Stomach (tissue), 9 donors: Measurements from ENCODE around the gene CLEC2L. TPM values are rescaled to one million over a fixed set of nuclear protein-coding genes. Genes with fewer than 3 reads are reported as not detected.

ENCODE experiments used
- DNase-seq, 2 donors: peaks; one replicate each; pipeline versions ENCODE4 v3.0.0 to v3.0.0-alpha.2; 2013 to 2019
- H3K27ac ChIP-seq, 5 donors: fragments of 200-600 bp in 4 of 5; sonication (generic) in 4 of 5; one replicate each; pipeline ENCODE4 v1.5.1; 2013 to 2019; ENCODE audit warnings: mild to moderate bottlenecking in 1 of 5, moderate library complexity in 1 of 5
- H3K27me3 ChIP-seq, 3 donors: fragments of 200-600 bp; sonication (generic); one replicate each; pipeline ENCODE4 v1.5.1; 2017 to 2019; ENCODE audit warnings: mixed run types in 1 of 3
- H3K36me3 ChIP-seq, 4 donors: fragments of 200-600 bp; sonication (generic); 1 replicate in 3 of 4; 2 replicates in 1 of 4; pipeline ENCODE4 v1.5.1; 2016 to 2019
- H3K4me1 ChIP-seq, 4 donors: fragments of 200-600 bp; sonication (generic); one replicate each; pipeline ENCODE4 v1.5.1; 2016 to 2019
- H3K4me3 ChIP-seq, 4 donors: fragments of 200-600 bp; sonication (generic) in 3 of 4; one replicate each; pipeline ENCODE4 v1.5.1; 2016 to 2019; ENCODE audit warnings: mild to moderate bottlenecking in 1 of 4
- H3K9me3 ChIP-seq, 4 donors: fragments of 200-600 bp; sonication (generic); one replicate each; pipeline ENCODE4 v1.5.1; 2016 to 2019
- EP300 ChIP-seq: sonication (generic); formaldehyde crosslinking; IDR thresholded peaks from one replicate; pipeline ENCODE4 v1.6.1; 2017; ENCODE audit warnings: antibody characterized with exemption
- POLR2A ChIP-seq, 4 donors: fragments of 450-650 bp; IDR thresholded peaks; one replicate each; pipeline ENCODE4 v1.6.1; 2016; ENCODE audit warnings: antibody characterized with exemption in 4 of 4, control low read depth in 2 of 4, mild to moderate bottlenecking in 1 of 4, moderate library complexity in 1 of 4
- POLR2AphosphoS5 ChIP-seq, 3 donors: sonication (generic); formaldehyde crosslinking; IDR thresholded peaks; one replicate each; pipeline ENCODE4 v1.6.1; 2016; ENCODE audit warnings: antibody characterized with exemption in 3 of 3
- WGBS, 5 donors: extraction: QIAGEN DNeasy Blood & Tissue Kit in 3 of 5; methylation state at CpG; one replicate each; pipeline versions ENCODE4 v1.1.5 to v1.1.7; 2013 to 2018; 5-methylcytosine and 5-hydroxymethylcytosine counted together
- intact Hi-C: fragments of 100-400 bp; cut with DNase I; formaldehyde crosslinking; loops from one replicate; pipeline ENCODE4 v1.15.1; 2023; ENCODE audit warnings: low total_unique reads
- polyA plus RNA-seq, 3 donors: library from polyadenylated mRNA; stranded (reverse); fragments of 200-250 nt; gene quantifications; one replicate each; pipeline ENCODE4 v1.2.3, GENCODE V29; 2013
- total RNA-seq, 5 donors: library from RNA; depleted of rRNA; stranded (reverse); fragments of >200 nt; gene quantifications; one replicate each; pipeline versions ENCODE4 v1.1.0 to v1.2.3, GENCODE V29; 2014 to 2016
- TF ChIP-seq, protein P1 (sequence below), 7 experiments: fragments of 450-650 bp in 4 of 7; fragments of 200-600 bp in 3 of 7; sonication (generic) in 3 of 7; IDR thresholded peaks; one replicate each; pipeline ENCODE4 v1.5.1; 2016 to 2019; ENCODE audit warnings: antibody characterized with exemption in 7 of 7, control low read depth in 2 of 7, mild to moderate bottlenecking in 1 of 7
- donor health status: healthy with polysubstance abuse.
- donor health status: Bipolar disorder and iron deficiency.
- donor health status: healthy.

Gene CLEC2L
- total and polyA plus RNA-seq, 8 donors, result 0.61 TPM; not detected in 7

DNA sequence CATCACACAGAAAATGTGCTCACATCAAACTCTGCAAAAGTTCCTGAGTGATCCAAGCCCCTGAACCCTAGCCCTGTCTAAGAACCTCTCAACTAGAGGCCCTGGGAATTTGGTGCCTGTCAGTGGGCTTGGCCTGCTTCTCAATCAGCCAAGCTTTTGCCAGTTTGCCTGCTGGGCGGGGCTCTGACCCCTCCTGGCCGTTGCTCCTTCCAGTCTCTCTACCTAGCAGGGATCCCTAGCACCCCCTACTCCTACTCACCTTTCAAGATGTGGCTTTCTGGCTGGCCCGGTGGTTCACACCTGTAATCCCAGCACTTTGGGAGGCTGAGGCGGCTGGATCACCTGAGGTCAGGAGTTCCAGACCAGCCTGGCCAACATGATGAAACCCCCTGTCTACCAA lies 42.1 kb upstream of the CLEC2L start:
- Histone ChIP-seq H3K27me3 (peaks cover 15 to 67% (median 34%) of the 10 kb centered on the region in 3 donors), H3K4me3 (no peak overlapping the region), H3K27ac (no peak overlapping the region), H3K4me1 (peaks cover 16 to 19% (median 17%) of the 10 kb centered on the region in 4 donors), H3K9me3 (no peaks in the 10 kb centered on the region), H3K36me3 (no peaks in the 10 kb centered on the region)
- no peak for TF ChIP-seq POLR2A (IDR thresholded peaks at IDR 0.05)
- no peak for TF ChIP-seq POLR2AphosphoS5 (IDR thresholded peaks at IDR 0.05)
- TF ChIP-seq, protein P1, sequence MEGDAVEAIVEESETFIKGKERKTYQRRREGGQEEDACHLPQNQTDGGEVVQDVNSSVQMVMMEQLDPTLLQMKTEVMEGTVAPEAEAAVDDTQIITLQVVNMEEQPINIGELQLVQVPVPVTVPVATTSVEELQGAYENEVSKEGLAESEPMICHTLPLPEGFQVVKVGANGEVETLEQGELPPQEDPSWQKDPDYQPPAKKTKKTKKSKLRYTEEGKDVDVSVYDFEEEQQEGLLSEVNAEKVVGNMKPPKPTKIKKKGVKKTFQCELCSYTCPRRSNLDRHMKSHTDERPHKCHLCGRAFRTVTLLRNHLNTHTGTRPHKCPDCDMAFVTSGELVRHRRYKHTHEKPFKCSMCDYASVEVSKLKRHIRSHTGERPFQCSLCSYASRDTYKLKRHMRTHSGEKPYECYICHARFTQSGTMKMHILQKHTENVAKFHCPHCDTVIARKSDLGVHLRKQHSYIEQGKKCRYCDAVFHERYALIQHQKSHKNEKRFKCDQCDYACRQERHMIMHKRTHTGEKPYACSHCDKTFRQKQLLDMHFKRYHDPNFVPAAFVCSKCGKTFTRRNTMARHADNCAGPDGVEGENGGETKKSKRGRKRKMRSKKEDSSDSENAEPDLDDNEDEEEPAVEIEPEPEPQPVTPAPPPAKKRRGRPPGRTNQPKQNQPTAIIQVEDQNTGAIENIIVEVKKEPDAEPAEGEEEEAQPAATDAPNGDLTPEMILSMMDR (IDR thresholded peaks at IDR 0.05), result no peak
- TF ChIP-seq EP300, result no peak
- intact Hi-C loops, result no loop called here
- no peak for DNase-seq
- WGBS, 5 donors, result 69 to 82% (median 76%) methylated on average over 4 of the region's 4 CpGs

DNA sequence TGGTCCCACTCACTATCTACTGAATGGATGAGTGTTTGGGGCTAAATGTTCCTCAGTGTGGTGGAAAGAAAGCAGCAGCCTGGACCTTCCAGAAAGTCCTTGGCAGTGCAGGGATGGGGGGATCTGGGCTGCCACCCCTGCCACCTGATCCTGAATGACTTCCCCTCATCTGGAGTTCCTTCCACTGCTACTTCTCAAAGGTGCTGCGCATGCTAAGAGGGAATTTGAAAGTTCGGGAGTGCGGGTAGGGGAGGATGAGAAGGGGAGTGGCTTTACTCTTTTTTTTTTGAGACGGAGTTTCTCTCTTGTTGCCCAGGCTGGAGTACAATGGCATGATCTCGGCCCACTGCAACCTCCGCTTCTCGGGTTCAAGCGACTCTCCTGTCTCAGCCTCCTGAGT lies 41.4 kb upstream of the CLEC2L start:
- Histone ChIP-seq H3K36me3 (no peaks in the 10 kb centered on the region), H3K27ac (no peak overlapping the region), H3K4me1 (peaks cover 16 to 19% (median 17%) of the 10 kb centered on the region in 4 donors), H3K4me3 (no peak overlapping the region), H3K9me3 (no peaks in the 10 kb centered on the region), H3K27me3 (peaks cover 15 to 70% (median 34%) of the 10 kb centered on the region in 3 donors)
- no peak for TF ChIP-seq POLR2A (IDR thresholded peaks at IDR 0.05)
- TF ChIP-seq POLR2AphosphoS5 (IDR thresholded peaks at IDR 0.05), result no peak
- no peak for TF ChIP-seq EP300
- TF ChIP-seq, protein P1 (IDR thresholded peaks at IDR 0.05), result no peak
- 57 to 75% (median 66%) methylated on average over 7 to 8 of the region's 8 CpGs for WGBS, 5 donors
- intact Hi-C loops, result no loop called here
- no peak for DNase-seq

DNA sequence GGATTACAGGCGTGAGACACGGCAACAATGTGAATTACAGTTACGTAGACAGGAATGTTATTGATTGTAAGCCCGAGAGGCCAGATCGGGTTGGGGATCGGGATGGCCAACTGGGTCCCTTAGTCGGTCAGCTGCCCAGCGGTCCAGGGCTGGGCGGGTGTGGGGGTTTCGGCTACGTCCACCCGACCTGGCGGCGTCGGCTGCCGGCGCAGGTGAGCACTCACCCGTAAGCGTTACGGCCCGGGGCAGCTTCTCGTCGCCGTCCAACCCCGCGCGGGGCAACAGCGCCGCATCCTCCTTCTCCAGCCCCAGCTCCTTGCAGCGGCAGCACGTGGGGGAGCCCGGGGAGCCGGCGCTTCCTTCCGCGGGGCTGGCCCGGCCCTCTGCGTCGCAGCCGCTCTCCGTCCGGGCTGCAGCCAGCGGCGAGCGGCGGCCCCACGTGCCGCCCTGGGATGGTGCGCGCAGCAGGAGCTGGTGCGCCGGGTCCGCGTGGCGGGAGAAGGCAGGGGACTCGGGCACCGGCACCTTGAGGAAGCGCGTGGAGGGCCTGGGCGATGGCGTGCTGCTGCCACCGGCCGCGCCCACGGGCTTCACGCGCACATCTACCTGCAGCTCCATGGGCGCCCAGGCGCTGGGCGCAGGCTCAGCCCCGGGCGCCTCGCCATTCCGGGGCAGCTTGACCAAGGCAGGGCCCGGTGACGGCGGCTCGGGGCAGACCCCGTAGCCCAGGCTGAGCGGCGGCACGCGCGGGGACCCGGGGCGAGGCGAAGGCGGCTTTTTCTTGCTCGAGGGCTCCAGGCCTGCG lies 40.6 kb upstream of the CLEC2L start:
- Histone ChIP-seq H3K4me1 (peaks cover 16 to 19% (median 17%) of the 10 kb centered on the region in 4 donors), H3K27me3 (peaks cover 15 to 75% (median 34%) of the 10 kb centered on the region in 3 donors)
- DNase-seq, result peak in 1 of 2 donors; percentile 67

DNA sequence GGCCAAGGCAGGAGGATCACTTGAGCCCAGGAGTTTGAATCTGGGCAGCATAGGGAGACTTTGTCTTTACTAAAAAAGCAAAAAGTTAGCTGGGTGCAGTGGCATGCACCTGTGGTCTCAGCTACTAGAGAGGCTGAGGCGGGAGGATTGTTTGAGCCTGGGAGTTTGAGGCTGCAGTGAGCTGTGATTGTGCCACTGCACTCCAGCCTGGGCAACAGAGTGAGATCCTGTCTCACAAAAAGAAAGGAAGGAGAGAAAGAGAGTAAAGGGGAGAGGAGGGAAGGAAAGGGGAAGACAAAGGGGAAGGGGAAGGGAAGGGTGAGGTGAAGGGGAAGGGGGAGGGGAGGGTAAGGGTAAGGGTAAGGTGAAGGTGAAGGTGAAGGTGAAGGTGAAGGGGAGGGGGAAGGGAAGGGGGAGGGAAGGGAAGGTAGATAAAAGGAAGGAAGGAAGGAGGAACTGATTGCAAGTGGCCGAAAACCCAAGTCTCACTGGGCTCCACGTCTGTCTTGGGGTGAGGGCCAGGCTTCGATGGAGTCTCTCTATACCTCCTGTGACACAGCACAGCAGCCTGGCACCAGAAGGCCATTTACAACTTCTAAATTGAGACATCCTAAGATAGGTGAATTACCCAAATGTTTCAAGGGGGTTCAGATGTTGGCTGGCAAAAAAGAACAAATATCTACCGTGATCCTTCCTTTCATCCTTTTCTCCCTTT lies 36.0 kb upstream of the CLEC2L start:
- no peak for DNase-seq
- Histone ChIP-seq H3K9me3 (peaks cover 0 to 10% (median 10%) of the 10 kb centered on the region in 4 donors), H3K4me1 (peaks cover 16 to 22% (median 21%) of the 10 kb centered on the region in 4 donors), H3K27me3 (peaks cover 10 to 51% (median 15%) of the 10 kb centered on the region in 3 donors), H3K27ac (no peak overlapping the region), H3K4me3 (no peak overlapping the region), H3K36me3 (no peaks in the 10 kb centered on the region)
- intact Hi-C loops, result no loop called here
- TF ChIP-seq, protein P1 (IDR thresholded peaks at IDR 0.05), result no peak
- no peak for TF ChIP-seq POLR2A (IDR thresholded peaks at IDR 0.05)
- TF ChIP-seq EP300, result no peak
- no peak for TF ChIP-seq POLR2AphosphoS5 (IDR thresholded peaks at IDR 0.05)
- 82 to 91% (median 83%) methylated on average over 5 of the region's 5 CpGs for WGBS, 5 donors

More for the DNA sequence above, 40.6 kb upstream of the CLEC2L start:
- 2 to 17% (median 3%) methylated on average over 11 to 85 of the region's 90 CpGs for WGBS, 5 donors
- no peaks in the 10 kb centered on the region for H3K36me3 ChIP-seq
- no peak overlapping the region for H3K27ac ChIP-seq
- intact Hi-C loops, result no loop called here
- H3K9me3 ChIP-seq, result no peaks in the 10 kb centered on the region
- peak overlapping the region; percentile 37 to 61 (median 42) for H3K4me3 ChIP-seq
- TF ChIP-seq EP300, result no peak
- TF ChIP-seq, protein P1 (IDR thresholded peaks at IDR 0.05), result no peak
- TF ChIP-seq POLR2A (IDR thresholded peaks at IDR 0.05), result no peak
- no peak for TF ChIP-seq POLR2AphosphoS5 (IDR thresholded peaks at IDR 0.05)
